ENCODE results near the gene SIRT7. TPM values are rescaled to one million over a fixed set of nuclear protein-coding genes. Genes with fewer than 3 reads are reported as not detected.

Gene SIRT7
- total and polyA plus RNA-seq, 2 donors (not counting 1 experiment from before 2014, with no cell fraction given), result 3.3 to 18.7 TPM

GRCh38 chr17:81906476-81907218 lies 11.3 kb downstream of the SIRT7 start:
- Histone ChIP-seq H2AFZ (ENCODE audit: low read length) (no peak overlapping the region), H3K4me3 (replicated peaks in 1 of 4; ENCODE audit: control extremely low read depth in 1 of 4, insufficient read depth in 1 of 4, low read depth in 3 of 4, low read length in 4 of 4) (no peak overlapping the region), H3K27ac (ENCODE audit: insufficient read depth, low read length) (no peak overlapping the region), H3K4me1 (ENCODE audit: control insufficient read depth, extremely low read depth, insufficient read depth, low read length) (peaks cover 5% of the 10 kb centered on the region), H3K79me2 (ENCODE audit: control insufficient read depth, insufficient read depth, low read length) (peaks cover 4% of the 10 kb centered on the region), H3K27me3 (ENCODE audit: control insufficient read depth, insufficient read depth, low read length) (no peaks in the 10 kb centered on the region), H4K20me1 (ENCODE audit: control insufficient read depth, extremely low read depth, insufficient read depth, low read length) (no peaks in the 10 kb centered on the region), H3K9ac (ENCODE audit: insufficient read depth, low read length) (no peak overlapping the region), H3K9me3 (ENCODE audit: control insufficient read depth, insufficient read depth, low read depth, low read length) (no peaks in the 10 kb centered on the region), H3K4me2 (ENCODE audit: extremely low read depth, insufficient read depth, low read length) (no peak overlapping the region), H3K36me3 (ENCODE audit: control insufficient read depth, insufficient read depth, low read length) (peaks cover 26% of the 10 kb centered on the region)
- TF ChIP-seq, protein P1, sequence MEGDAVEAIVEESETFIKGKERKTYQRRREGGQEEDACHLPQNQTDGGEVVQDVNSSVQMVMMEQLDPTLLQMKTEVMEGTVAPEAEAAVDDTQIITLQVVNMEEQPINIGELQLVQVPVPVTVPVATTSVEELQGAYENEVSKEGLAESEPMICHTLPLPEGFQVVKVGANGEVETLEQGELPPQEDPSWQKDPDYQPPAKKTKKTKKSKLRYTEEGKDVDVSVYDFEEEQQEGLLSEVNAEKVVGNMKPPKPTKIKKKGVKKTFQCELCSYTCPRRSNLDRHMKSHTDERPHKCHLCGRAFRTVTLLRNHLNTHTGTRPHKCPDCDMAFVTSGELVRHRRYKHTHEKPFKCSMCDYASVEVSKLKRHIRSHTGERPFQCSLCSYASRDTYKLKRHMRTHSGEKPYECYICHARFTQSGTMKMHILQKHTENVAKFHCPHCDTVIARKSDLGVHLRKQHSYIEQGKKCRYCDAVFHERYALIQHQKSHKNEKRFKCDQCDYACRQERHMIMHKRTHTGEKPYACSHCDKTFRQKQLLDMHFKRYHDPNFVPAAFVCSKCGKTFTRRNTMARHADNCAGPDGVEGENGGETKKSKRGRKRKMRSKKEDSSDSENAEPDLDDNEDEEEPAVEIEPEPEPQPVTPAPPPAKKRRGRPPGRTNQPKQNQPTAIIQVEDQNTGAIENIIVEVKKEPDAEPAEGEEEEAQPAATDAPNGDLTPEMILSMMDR (conservative IDR thresholded peaks at IDR 0.05 in 1 of 2, IDR thresholded peaks at IDR 0.05 in 1 of 2; ENCODE audit: low read depth in 1 of 2, low read length in 2 of 2), result no peak
- no peak for TF ChIP-seq EZH2 (IDR thresholded peaks at IDR 0.05; ENCODE audit: low read length, missing control alignments)
- no peak for DNase-seq (ENCODE audit: low read depth in 2 of 2)

DNA sequence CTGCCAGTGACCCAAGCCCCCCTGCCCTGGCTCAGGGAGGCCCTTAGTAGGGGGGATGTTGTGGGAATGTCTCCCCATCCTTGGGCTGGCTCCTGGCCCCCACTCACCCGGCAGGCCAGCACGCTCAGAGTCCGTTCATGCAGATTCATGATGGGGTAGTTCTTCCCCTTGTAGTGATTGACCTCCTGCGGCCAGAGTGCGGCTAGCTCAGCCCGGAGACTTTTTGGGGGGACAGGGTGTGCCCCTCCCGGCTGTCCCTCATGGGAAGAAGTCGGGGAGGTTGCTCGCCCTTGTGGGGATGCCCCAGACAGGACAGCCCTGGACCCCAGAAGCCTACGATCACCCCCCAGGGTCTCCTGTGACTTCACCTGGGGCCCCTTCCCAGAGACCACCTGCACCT lies 12.0 kb downstream of the SIRT7 start:
- no peaks in the 10 kb centered on the region for H3K27me3 ChIP-seq (ENCODE audit: control insufficient read depth, insufficient read depth, low read length)
- H3K9ac ChIP-seq (ENCODE audit: insufficient read depth, low read length), result no peak overlapping the region
- no peak overlapping the region for H3K4me2 ChIP-seq (ENCODE audit: extremely low read depth, insufficient read depth, low read length)
- TF ChIP-seq, protein P1 (conservative IDR thresholded peaks at IDR 0.05 in 1 of 2, IDR thresholded peaks at IDR 0.05 in 1 of 2; ENCODE audit: low read depth in 1 of 2, low read length in 2 of 2), result no peak
- TF ChIP-seq EZH2 (IDR thresholded peaks at IDR 0.05; ENCODE audit: low read length, missing control alignments), result no peak
- H3K36me3 ChIP-seq (ENCODE audit: control insufficient read depth, insufficient read depth, low read length), result peaks cover 26% of the 10 kb centered on the region
- H4K20me1 ChIP-seq (ENCODE audit: control insufficient read depth, extremely low read depth, insufficient read depth, low read length), result no peaks in the 10 kb centered on the region
- peaks cover 5% of the 10 kb centered on the region for H3K4me1 ChIP-seq (ENCODE audit: control insufficient read depth, extremely low read depth, insufficient read depth, low read length)
- H3K79me2 ChIP-seq (ENCODE audit: control insufficient read depth, insufficient read depth, low read length), result peaks cover 4% of the 10 kb centered on the region
- DNase-seq (ENCODE audit: low read depth in 2 of 2), result no peak
- H2AFZ ChIP-seq (ENCODE audit: low read length), result no peak overlapping the region
- no peak overlapping the region for H3K27ac ChIP-seq (ENCODE audit: insufficient read depth, low read length)
- H3K4me3 ChIP-seq (replicated peaks in 1 of 4; ENCODE audit: control extremely low read depth in 1 of 4, insufficient read depth in 1 of 4, low read depth in 3 of 4, low read length in 4 of 4), result no peak overlapping the region
- H3K9me3 ChIP-seq (ENCODE audit: control insufficient read depth, insufficient read depth, low read depth, low read length), result no peaks in the 10 kb centered on the region

GRCh38 chr17:81905424-81905875 lies 12.5 kb downstream of the SIRT7 start:
- Histone ChIP-seq H3K9me3 (ENCODE audit: control insufficient read depth, insufficient read depth, low read depth, low read length) (no peaks in the 10 kb centered on the region), H3K4me2 (ENCODE audit: extremely low read depth, insufficient read depth, low read length) (no peak overlapping the region), H3K27ac (ENCODE audit: insufficient read depth, low read length) (no peak overlapping the region), H3K9ac (ENCODE audit: insufficient read depth, low read length) (no peak overlapping the region), H3K4me3 (replicated peaks in 1 of 4; ENCODE audit: control extremely low read depth in 1 of 4, insufficient read depth in 1 of 4, low read depth in 3 of 4, low read length in 4 of 4) (no peak overlapping the region), H3K27me3 (ENCODE audit: control insufficient read depth, insufficient read depth, low read length) (no peaks in the 10 kb centered on the region), H3K79me2 (ENCODE audit: control insufficient read depth, insufficient read depth, low read length) (peaks cover 4% of the 10 kb centered on the region), H3K36me3 (ENCODE audit: control insufficient read depth, insufficient read depth, low read length) (peaks cover 26% of the 10 kb centered on the region), H3K4me1 (ENCODE audit: control insufficient read depth, extremely low read depth, insufficient read depth, low read length) (peaks cover 5% of the 10 kb centered on the region), H4K20me1 (ENCODE audit: control insufficient read depth, extremely low read depth, insufficient read depth, low read length) (no peaks in the 10 kb centered on the region), H2AFZ (ENCODE audit: low read length) (no peak overlapping the region)
- TF ChIP-seq EZH2 (IDR thresholded peaks at IDR 0.05; ENCODE audit: low read length, missing control alignments), result no peak
- TF ChIP-seq, protein P1 (conservative IDR thresholded peaks at IDR 0.05 in 1 of 2, IDR thresholded peaks at IDR 0.05 in 1 of 2; ENCODE audit: low read depth in 1 of 2, low read length in 2 of 2), result no peak
- DNase-seq (ENCODE audit: low read depth in 2 of 2), result no peak

All from fibroblast of lung (primary cell).